Mucosa of descending colon (tissue), 3 donors: ENCODE results near the gene RAB17. TPM values are rescaled to one million over a fixed set of nuclear protein-coding genes. Genes with fewer than 3 reads are reported as not detected.
A peak's percentile ranks its signal among the peaks of the same experiment; 100 is the strongest.

Experiments
- ATAC-seq: fragments of 200-7000 bp; cut with Tn5 transposase; one replicate; pipeline ENCODE4 v1.9.1; 2020; ENCODE audit warnings: mild to moderate bottlenecking, moderate library complexity
- DNase-seq, 3 donors: peaks; one replicate each; pipeline ENCODE4 v3.0.0-alpha.2; 2020
- H3K36me3 ChIP-seq: fragments of 200-600 bp; one replicate; pipeline ENCODE4 v1.8.0; 2021; ENCODE audit warnings: low read depth, mild to moderate bottlenecking
- H3K4me1 ChIP-seq: fragments of 200-600 bp; one replicate; pipeline ENCODE4 v1.8.0; 2021; ENCODE audit warnings: low read depth, mild to moderate bottlenecking
- H3K4me3 ChIP-seq: fragments of 200-600 bp; one replicate; pipeline ENCODE4 v1.8.0; 2021; ENCODE audit warnings: mild to moderate bottlenecking
- H3K9me3 ChIP-seq: fragments of 200-600 bp; one replicate; pipeline ENCODE4 v1.8.0; 2021; ENCODE audit warnings: mild to moderate bottlenecking
- intact Hi-C, 2 donors: fragments of 100-400 bp; cut with DNase I in 1 of 2; cut with micrococcal nuclease in 1 of 2; formaldehyde crosslinking; loops; one replicate each; pipeline versions ENCODE4 v1.11.0 to v1.11.1; 2022; cut with DNase I, micrococcal nuclease
- total RNA-seq, 3 donors: library from RNA; stranded (reverse); fragmentation: NEBNext Ultra II Directional in 2 of 3; extraction: Animal tissue kit (Norgen Biotek cat#: 25700) in 2 of 3; gene quantifications; one replicate each; pipeline versions ENCODE4 v1.2.1 to v1.2.4, GENCODE V29; 2021 to 2023
- TF ChIP-seq, protein P1 (sequence below): fragments of 200-600 bp; IDR thresholded peaks from one replicate; pipeline ENCODE4 v1.8.0; 2022; ENCODE audit warnings: antibody characterized with exemption, mild to moderate bottlenecking
- donor health status: DM: no; HTN: no; CAD: no; lungs with moderate emphysema.
- donor health status: DM: no; HTN: no; CAD: no.
- donor health status: DM: no; HTN: yes; CAD: no.

The RAB17 gene
- total RNA-seq, 3 donors from 2014 or later, result 25.8 to 95.2 (median 62.8) TPM

DNA sequence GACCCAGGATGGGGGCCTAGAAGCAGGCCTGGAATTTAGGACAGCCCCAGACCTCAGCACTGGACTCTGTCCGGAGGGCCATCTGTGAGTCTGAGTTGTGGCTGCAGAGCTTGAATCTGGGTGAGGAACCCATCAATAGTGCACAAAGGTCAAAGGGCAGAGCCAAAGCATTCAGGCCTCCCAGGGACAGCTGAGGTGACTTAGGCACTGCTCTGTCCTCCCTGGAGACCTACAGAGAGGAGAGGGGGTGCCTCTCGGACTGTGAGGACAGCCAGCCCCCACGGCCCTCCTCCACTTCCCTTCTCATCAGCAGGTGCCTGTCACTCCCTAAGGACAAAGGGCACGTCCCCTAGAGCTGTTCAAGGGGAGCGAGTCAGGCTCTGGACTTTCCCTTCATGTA, 49.3 kb downstream of the RAB17 start:
- no peak for DNase-seq
- peak; percentile 24 for ATAC-seq

DNA sequence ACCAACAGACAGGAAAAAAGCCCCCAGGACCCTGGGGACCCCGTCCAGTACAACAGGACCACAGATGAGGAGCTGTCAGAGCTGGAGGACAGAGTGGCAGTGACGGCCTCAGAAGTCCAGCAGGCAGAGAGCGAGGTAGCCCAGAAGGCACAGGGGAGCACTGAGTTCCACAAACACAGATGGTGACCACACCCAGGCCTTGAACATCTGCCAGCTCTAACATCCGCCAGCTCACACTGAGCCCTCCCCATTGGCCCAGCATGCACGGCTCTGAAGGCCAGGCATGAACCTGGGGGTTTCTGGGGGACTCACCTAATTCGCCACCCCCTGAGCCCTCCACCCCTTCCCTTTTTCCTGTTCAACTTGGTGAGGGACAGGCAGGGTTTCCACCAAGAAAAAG, 49.7 kb downstream of the RAB17 start:
- intact Hi-C loops, result no loop called here
- ATAC-seq (peak; percentile 95), DNase-seq (peak; percentile 74 to 88 (median 82))
- TF ChIP-seq, protein P1, sequence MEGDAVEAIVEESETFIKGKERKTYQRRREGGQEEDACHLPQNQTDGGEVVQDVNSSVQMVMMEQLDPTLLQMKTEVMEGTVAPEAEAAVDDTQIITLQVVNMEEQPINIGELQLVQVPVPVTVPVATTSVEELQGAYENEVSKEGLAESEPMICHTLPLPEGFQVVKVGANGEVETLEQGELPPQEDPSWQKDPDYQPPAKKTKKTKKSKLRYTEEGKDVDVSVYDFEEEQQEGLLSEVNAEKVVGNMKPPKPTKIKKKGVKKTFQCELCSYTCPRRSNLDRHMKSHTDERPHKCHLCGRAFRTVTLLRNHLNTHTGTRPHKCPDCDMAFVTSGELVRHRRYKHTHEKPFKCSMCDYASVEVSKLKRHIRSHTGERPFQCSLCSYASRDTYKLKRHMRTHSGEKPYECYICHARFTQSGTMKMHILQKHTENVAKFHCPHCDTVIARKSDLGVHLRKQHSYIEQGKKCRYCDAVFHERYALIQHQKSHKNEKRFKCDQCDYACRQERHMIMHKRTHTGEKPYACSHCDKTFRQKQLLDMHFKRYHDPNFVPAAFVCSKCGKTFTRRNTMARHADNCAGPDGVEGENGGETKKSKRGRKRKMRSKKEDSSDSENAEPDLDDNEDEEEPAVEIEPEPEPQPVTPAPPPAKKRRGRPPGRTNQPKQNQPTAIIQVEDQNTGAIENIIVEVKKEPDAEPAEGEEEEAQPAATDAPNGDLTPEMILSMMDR, result no peak
- H3K9me3 ChIP-seq, result no peaks in the 10 kb centered on the region
- no peak overlapping the region for H3K4me3 ChIP-seq
- H3K36me3 ChIP-seq, result no peaks in the 10 kb centered on the region
- H3K4me1 ChIP-seq, result peaks cover 5% of the 10 kb centered on the region

More for the DNA sequence above, 49.3 kb downstream of the RAB17 start:
- TF ChIP-seq, protein P1, result no peak
- Histone ChIP-seq H3K36me3 (no peaks in the 10 kb centered on the region), H3K4me3 (no peak overlapping the region), H3K4me1 (peaks cover 5% of the 10 kb centered on the region), H3K9me3 (no peaks in the 10 kb centered on the region)
- intact Hi-C loops, result no loop called here

GRCh38 chr2:237540223-237540775, 50.2 kb downstream of the RAB17 start:
- no peak for DNase-seq
- no peaks in the 10 kb centered on the region for H3K9me3 ChIP-seq
- peak; percentile 10 for ATAC-seq
- TF ChIP-seq, protein P1, result no peak
- no peak overlapping the region for H3K4me3 ChIP-seq
- no peaks in the 10 kb centered on the region for H3K36me3 ChIP-seq
- intact Hi-C loops, result no loop called here
- H3K4me1 ChIP-seq, result peaks cover 5% of the 10 kb centered on the region

- no peak for ATAC-seq
- H3K36me3 ChIP-seq, result no peaks in the 10 kb centered on the region
- no peak for DNase-seq
- TF ChIP-seq, protein P1, result no peak
- peaks cover 5% of the 10 kb centered on the region for H3K4me1 ChIP-seq
- no peak overlapping the region for H3K4me3 ChIP-seq
- no peaks in the 10 kb centered on the region for H3K9me3 ChIP-seq
- intact Hi-C loops, result no loop called here
These were observed 50.9 kb downstream of the RAB17 start for GRCh38 chr2:237539681-237540080.

- peaks cover 5% of the 10 kb centered on the region for H3K4me1 ChIP-seq
- no peak overlapping the region for H3K4me3 ChIP-seq
- TF ChIP-seq, protein P1, result no peak
- DNase-seq (no peak), ATAC-seq (no peak)
- H3K9me3 ChIP-seq, result no peaks in the 10 kb centered on the region
- H3K36me3 ChIP-seq, result no peaks in the 10 kb centered on the region
- intact Hi-C loops, result no loop called here
These were observed 51.6 kb downstream of the RAB17 start for GRCh38 chr2:237538901-237539300.
